ELF-1 (cell line): ENCODE measurements around the gene PTPRD.

ENCODE experiments used
- DNase-seq: peaks from one replicate; pipeline ENCODE4 v3.0.0-alpha.2; 2016; ENCODE audit warnings: low read depth, low spot score

Gene PTPRD

DNA sequence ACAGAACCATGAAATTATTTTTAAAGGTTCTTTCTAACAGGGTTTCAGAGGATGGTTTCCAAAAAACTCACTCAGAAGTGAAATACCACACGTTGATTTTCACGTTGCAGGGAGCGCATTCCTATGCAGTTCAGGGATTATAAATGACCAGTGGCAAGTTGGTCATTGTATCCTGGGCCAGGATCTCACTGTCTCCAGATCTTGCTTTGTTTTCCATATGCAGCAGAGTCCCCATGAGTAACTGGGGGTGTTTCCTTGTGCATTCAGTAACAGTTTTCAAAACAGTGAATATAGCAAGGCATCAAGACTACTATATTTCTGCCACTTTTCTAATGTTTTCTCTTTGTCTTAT lies 1748.3 kb downstream of the PTPRD start:
- peak; percentile 22 for DNase-seq

DNA sequence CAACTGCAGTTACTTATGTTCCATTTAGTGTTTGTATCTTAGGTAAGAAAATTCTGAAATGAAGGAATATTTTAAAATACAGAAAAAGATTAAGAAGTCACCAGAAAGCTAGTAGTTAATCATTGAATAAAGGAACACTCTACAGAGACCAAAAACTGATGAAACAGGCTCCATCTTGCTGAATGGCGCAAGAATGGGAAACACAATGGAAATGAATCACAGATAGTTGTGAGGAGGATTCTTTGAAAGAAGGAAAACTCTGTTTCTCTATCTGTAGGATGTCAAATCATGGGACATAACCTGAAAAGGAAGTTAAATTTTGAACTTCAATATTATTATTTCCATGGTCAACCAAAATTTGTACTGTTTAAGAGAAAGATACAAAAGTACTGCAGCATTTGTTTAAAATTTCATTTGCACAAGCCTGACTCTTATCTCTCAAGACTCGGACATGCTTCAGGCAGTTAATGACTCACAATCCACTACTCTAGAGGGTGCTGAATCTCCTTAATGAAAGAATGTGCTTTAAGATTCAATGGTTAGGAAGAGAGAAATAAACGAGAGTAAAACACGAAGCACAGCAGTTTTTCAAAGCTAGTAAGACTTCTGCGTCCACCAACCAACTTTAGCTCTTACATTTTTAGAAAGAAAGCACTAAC lies 1748.8 kb downstream of the PTPRD start:
- peak; percentile 11 for DNase-seq

DNA sequence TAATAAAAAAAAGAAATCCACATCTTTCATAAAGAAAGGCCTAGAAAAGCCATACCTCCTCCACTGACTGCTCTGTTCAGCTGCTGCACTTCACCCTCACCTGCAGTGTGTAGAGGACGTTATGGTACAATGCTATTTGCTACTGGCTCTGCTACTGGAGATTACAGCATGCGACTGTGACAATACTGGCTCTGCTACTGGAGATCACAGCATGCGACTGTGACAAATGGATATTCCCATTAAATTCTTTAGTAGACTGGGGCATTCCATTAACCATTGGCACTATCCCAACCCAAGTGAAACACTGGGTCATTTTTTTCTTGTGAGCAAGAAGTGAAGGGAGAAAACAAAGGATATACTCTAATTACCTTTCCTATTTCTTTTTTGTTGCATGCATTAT lies 1749.7 kb downstream of the PTPRD start:
- DNase-seq: no peak

DNA sequence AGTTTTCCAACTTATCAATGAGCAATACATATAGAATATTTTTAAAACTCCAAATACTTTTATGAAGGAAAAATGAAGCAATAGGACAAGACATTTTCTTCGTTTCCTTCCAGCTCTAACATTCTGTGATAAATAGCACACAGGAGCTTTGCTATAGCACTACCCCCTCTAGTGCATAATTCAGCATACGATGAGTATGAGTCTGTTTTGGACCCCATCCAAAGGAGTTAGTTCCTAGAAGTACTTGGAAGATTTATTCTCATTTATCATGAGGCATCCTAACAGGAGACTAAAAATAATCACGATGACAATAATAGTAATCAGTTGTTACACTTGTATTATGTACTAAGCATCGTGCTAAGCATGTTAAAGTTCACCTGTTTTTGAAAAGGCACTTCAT lies 1751.9 kb downstream of the PTPRD start:
- DNase-seq: no peak

DNA sequence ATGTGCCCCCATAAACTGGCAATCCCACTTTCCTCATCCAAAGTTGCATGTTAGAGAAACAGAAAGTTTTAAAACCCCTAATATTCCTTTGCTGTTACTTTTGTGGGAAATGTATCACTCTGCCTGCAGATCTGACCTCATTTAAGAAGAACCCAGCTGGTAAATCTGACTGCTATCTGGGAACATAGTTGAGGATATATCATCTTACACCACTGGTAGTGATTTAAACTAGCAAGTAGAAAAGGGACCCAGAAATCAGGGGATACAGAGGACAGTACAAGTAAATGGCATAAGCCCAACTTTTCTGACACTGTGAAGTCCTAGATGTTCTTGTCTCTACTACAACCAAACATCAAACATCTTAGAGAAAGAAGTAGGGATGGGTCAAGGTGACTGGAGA lies 1752.7 kb downstream of the PTPRD start:
- no peak for DNase-seq

DNA sequence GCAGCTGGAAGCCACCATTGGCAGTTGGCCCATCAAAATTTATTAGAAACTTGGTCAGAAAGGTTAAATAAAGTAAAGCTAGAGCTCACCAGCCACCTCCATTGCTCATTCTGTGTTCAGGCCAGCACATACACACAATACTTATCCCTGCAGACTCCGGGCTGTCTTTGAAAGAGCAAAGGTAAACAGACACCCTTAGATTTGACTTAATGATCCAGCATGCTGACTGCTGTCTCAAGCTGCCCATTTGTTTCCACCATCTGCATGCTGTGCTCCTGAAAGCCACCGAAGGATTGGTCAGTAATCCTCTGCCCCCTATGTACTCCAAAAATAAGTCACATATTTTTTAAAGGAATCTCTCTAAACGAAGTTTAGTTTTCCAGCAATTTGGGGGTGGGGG lies 1753.4 kb downstream of the PTPRD start:
- DNase-seq: peak; percentile 1

GRCh38 chr9:8858596-8859161 lies 1754.1 kb downstream of the PTPRD start:
- peak; percentile 53 for DNase-seq

- DNase-seq: peak; percentile 69
Observed at GRCh38 chr9:8857926-8858595, 1754.7 kb downstream of the PTPRD start.

GRCh38 chr9:8857068-8857925 lies 1755.5 kb downstream of the PTPRD start:
- DNase-seq: peak; percentile 55

DNA sequence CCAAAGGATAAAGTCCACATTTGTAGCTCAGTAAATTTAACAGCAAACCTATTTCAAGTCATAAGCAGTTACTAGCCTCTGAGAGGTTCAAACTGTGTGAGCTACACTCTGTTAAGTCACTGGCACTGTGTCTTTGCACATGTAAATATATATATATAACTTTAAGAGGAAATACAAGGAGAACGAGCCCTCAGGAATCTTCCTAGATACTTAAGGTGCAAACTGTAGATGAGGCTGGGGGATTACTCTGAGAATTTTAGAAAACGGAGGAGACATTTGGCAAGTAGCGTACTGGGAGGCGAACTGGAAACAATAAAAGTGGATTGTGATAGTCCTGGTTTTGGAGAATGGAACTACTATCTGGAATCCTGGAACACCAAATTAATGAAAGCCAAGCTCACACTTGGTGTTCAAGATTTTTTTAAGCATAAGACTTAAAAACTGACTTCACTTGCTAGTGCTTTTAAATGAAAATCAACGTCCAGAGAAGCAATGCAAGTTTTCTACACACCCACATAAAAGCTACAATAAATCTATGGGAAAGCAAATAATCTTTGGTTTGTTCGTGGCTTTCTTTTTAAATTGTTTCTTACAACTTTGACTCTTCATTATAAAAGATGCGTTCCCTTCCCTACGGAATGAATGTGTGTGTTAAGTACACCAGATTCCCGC lies 1756.3 kb downstream of the PTPRD start:
- DNase-seq: no peak

GRCh38 chr9:8855046-8855445 lies 1757.8 kb downstream of the PTPRD start:
- no peak for DNase-seq

DNA sequence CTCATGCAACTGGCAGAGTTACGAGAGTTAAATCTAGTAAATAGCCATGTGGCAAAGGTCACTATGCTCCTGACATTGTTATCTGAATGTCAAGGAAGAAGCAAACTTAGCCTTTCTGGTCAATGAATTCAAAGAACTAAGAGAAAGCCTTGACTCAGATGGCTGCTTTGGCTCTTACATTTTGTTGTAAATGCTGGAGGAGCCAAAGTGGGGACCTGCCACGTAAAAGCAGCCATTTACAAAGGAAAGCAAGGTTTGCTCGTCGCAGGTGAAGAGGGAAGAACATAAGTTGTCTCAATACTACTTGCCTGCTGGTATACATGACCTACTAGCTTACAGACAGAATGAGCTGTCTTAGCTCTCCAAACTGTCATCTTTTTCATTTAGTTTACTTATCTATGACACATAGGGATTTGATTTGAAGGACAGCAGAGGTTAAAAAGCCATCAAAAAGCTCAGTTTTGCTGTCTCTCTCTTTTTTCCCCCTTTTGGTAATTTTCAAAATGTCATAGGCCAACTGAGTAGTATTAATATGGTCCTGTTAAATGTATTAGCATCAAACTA lies 1760.4 kb downstream of the PTPRD start:
- no peak for DNase-seq

DNA sequence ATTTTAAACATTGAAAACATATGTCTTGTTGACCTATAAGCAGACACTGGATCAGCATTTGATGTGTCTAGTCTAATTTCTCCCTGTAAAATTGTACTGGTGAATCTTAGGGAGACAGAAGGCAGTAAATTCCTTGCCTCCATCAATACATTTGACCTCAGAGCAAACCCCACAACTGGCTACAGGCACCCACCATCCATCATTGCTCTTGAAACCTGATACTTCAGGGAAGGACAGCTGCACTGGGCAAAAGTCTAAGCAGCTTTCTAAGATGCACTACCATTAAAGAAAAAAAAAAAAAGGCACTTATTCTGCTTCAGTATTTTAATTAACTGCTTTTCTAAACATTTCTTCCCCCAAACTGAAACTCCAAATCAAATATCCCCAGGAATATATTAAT lies 1761.9 kb downstream of the PTPRD start:
- peak; percentile 16 for DNase-seq

DNA sequence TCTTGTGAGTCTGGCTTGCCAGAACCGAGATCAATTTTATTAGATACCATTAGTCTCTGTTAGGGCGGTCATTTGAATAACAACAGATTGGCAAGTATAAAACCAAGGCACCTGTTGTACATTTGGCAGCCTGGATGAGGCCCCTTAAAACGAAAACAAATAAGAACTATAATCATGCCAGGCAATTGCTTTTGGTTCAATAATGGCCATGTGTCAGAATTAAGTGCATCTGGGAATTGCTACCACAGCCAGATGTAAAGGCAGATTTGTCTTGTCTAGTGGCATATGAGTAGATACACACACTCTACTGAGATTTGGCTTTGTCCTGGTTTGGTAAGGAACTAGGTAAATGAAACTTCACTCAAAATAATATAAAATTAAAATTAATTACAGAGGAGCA lies 1767.0 kb downstream of the PTPRD start:
- no peak for DNase-seq

DNA sequence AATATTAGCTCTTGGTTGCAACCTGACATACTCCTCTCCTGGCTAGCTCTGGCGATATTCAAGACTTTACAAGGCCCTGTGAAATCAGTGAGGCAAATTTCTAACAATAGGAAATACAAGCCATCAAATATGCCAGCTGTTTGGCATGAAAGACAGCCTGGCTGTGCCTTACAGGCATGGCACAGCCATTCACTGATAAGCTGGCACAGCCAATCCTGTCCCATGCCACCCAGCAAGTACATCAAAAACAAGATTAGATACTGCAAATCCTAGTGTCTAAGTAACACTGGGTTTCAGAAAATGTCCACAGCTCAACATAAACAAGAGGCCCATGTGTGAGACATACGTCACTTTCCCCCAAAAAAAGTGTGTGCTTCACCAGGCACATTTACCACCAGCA lies 1767.4 kb downstream of the PTPRD start:
- DNase-seq: no peak

GRCh38 chr9:8844549-8844948 lies 1768.3 kb downstream of the PTPRD start:
- DNase-seq: no peak

DNA sequence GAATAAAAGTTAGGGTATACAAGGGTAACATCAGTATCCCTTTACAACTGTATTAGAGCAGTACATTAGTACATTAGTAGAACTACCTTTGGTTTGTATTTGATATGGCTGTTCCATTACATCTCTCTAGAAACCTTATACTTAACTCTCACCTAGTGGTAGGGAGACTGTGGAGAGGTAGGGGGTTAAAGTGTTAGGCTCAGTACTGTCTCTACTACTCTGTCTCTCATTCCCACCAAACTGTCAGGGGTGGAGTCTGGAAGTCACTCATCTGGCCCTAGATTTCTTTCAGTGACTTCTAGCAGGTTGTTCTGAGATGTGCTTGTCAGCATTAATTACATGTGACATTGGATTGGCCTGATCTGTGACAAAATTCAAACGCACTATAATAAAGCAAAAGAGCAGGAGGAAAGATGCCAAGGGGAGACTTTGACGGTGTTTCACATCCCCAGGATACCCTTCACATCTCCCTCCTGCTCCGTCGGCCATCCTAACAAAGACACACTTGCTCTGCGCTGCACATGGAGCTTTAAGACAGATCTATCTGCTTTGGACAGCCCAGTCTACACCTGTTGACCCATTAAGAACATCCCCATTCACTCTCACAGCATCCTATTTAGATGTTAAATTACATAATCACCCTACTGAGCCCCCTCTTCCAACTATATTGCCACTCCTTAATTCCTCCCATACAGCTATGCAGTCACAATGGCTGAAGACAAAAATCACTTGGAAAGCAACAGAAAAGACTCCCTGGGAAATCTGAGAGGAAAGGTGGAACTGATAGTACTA lies 1770.2 kb downstream of the PTPRD start:
- no peak for DNase-seq

DNA sequence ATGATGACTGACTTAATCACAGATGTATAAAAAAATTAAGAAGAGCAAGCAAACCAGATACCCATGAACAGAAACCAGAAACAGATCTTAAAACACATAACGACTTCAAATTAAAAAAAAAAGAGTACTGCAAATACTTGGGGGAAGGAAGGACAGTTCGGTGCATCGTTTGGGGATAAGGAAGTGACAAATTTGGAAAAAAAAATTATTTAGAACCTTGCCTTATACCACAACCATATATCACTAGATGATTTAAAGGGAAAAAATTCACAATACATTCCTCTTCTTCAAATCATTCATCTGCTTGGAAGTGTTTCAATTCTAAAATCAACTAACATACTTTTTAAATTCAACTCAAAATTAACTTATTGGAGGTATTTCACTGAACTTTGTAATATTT lies 1774.7 kb downstream of the PTPRD start:
- DNase-seq: no peak

DNA sequence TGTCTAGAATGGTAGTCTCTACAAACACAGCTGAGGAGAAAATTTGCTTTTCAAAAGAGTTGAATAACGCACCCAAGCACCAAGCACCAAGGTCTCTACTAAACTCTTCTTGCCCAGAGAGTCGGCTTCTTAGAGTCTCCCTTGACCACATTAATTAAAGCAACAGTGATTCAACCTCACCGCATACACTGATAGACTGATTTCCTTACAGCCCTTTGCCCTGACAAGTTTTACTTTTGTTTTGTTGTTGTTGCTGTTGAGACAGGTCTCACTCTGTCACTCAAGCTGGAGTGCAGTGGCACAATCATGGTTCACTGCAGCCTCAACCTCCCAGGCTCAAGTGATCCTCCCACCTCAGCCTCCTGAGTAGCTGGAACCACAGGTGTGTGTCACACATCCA lies 1777.5 kb downstream of the PTPRD start:
- DNase-seq: no peak

GRCh38 chr9:8832955-8833354 lies 1779.8 kb downstream of the PTPRD start:
- no peak for DNase-seq

GRCh38 chr9:8832386-8832785 lies 1780.4 kb downstream of the PTPRD start:
- no peak for DNase-seq
